DMS79 treated with DMSO at 0.1 percent for 48 hours (cell line): ENCODE data around the gene CDC123.
A peak's percentile ranks its signal among the peaks of the same experiment; 100 is the strongest.
"Not testable (repeated sequence)": the region's sequence is repeated elsewhere in the genome, so short reads cannot be mapped to it uniquely, and the experiment has no call there.

Source experiments
- DNase-seq: peaks from one replicate; lab custom pipeline; 2025; lab: John Stamatoyannopoulos, UW

CDC123 gene

DNA sequence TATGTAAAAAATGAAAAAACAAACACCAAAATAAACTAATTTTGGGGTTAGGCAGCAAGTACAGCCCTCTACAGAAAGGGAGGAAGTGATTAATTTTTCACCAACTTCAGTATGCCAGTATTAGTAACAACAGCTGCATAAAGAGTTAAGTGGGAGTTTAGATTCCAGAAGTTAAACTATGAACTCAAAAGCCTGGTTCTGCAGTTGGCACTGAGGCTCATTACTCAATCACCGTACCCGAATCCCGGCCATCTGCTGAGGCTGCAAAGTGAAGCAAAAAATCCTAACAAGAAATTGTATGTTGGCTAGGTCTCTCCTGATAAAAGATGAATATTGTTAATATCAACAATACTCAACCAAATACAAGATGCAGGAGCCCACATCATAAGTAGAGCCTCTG is 4.3 kb upstream of the CDC123 start:
- no peak for DNase-seq

DNA sequence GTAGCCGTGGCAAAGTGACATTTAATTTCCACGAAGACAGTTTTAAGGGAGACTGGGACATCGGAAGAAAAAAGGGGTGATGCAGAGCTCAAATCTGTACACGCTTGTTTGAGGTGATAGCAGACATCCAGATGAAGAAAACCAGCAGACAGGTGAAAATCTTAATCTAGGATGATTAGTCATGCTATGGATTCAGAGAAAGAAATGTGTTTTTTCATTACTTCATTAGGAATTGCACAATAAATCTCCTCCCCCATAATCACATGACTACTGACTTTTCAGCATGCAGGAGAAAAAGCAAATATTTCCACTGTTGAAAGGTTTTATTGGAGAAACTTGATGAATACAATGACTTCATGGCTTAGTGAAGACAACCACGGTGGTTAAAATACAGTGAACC is 2.8 kb upstream of the CDC123 start:
- DNase-seq, result no peak

DNA sequence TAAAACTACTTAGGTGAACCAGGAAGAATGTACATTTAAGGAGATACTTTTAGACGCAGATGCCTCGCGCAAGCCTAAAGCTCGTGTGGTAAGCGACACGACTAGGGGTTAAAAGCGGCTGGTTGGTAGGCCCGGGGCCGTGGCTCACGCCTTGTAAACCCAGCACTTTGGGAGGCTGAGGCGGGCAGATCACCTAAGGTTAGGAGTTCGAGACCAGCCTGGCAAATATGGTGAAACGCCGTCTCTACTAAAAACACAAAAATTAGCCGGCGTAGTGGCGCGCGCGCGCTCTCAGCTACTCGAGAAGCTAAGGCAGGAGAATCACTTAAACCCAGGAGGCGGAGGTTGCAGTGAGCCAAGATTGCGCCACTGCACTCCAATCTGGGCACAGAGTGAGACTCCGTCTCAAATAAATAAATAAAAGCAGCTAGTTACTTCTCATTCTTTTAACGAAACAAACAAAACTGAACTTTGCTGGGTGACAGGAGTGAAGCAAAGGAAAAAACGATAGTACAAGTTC is 1.2 kb upstream of the CDC123 start:
- no peak for DNase-seq

DNA sequence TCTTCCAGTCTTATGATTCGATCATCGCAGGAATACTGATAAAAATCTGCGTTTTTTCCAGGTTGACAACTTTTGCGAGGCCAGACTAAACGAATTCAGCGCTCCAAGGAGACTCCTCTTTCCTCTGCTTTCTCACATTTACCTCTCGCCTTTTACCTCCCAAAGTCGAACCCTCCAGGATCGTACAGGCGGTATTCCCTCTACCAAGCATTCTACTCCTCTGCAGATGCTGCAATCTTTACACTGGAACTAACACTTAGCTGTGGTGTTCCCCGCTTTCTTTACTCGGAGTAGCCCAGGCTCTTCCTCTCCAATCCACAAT is 746 bp upstream of the CDC123 start:
- no peak for DNase-seq

DNA sequence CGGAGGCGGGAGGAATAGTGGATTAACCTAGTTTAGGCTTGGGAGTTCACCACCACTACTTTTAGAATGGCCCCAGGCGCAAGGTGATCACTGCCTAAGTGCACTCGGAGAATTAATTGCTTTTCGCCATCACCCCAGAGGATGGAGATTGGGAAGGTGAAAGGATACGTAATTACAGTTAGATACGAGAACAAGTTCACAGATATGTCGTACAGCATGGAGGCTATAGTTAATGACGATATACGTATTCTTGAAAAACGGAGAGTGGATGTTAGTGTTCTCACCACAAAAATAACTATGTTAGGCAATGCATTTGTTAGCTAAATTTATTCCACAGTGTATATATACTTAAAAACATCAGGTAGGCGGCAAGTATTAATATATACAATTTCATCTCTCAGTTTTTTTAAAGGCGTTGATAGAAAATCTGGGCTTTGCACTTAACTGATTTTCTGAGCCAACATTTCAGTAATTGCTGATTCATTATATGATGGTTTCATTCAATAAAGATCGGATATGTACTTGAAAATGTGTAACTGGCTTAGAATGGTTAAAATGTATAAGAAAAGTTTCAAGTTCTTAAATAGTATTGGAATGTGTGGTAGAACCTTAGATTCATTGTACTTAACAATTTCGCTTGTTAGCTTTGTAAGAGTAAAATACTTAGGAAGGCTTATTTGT is 683 bp downstream of the CDC123 start:
- DNase-seq, result no peak

DNA sequence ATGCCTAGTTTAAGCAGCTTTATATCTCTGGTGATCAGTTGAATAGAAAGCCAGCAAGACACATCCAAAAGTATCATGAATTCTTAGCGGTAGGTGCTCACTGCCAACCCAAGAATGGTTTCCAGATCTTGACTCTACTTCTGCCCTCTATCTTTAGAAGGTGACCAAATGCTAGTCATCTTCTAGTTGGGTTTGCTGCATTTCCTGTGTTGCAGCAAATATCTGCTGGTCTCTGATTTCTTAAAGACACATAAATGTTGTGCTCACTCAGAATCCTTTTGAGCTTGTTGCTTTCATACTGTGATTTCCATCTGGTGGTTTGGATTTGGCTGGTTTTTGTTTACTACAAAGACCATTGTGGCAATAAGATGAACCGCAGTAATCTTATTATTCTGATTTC is 2.2 kb downstream of the CDC123 start:
- DNase-seq, result no peak

DNA sequence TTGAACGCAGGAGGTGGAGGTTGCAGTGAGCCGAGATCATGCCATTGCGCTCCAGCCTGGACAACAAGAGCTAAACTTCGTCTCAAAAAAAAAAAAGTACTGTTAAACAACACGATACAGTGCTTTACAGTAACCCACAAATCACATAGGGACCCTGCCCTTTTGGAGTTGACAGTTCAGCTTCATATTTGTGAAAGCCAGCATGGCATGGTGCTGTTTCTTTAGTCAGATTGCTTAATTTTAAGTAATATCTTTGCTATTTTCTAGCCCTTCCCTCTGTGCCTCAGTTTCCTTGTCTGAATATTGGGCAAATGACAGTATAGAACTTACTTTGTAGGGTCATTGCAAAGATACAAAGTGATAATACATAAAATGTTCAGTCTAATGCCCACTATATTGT is 4.9 kb downstream of the CDC123 start:
- DNase-seq, result no peak

DNA sequence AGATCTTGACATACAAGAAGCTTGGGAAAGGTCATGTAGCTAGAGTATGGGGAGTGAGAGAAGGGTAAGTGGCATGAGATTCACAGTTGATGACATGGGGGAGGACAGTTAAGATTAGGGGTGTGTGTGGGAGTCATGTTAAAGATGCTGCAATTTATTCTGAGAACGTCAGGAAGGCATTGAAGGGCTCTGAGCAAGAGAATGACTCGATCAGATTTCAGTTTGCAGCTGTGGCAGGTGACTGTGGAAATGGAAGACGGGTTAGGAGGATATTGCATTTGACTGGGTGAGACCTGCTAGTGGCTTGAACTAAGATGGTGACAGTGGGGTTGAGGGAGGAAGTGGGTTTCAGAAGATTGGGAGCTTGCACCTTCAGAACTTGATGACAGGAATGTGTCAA is 5.6 kb downstream of the CDC123 start:
- no peak for DNase-seq

DNA sequence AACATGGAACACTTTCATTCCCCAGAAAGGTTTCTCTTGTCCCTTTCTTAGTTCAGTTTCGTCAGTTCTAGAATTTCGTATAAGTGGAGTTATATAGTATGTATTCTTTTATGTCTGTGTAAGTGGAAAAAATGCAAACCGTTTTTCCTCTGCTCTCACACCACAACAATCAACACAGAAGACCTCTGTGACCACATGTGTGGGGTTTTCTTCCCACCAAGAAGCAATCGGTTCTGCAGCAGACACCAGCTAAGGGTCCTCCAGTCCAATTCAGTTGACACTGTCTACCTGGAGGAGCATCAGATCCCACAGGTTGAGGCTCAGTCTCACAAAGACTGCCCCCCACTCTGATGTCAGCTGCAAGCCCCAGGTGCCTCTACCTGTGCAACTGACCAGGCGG is 6.2 kb downstream of the CDC123 start:
- DNase-seq, result no peak

DNA sequence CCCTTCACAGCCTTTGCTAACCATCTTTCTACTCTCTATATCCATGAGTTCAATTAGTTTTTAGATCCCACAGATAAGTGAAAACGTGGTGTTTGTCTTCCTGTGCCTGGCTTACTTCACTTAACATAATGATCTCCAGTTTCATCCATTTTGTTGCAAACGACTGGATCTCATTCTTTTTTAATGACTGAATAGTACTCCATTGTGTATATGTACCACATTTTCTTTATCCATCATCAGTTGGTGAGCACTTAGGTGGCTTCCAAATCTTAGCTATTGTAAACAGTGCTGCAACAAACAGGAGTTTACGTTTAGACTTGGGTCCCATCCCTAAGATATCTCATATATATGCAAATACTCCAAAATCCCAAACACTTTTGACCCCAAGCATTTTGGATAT is 9.1 kb downstream of the CDC123 start:
- DNase-seq, result no peak

DNA sequence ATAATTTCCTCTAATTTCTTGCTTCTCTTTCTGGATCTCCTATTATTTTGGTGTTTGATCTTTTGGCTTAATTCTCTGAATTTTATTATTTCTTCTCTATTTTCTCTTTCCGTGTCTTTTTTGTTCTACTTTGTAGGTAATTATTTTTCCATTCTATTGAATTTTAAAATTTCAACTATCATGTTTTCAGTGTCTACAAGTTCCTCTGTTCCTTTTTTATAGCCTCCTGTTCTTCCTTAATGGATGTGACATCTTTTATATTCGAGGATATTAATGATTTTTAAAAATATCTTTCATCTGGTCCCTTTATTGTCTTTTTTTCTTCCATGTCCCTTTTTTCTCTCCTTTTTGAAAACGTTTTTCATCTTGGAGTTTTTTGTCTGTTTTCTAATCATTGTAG is 11.1 kb downstream of the CDC123 start:
- no peak for DNase-seq

DNA sequence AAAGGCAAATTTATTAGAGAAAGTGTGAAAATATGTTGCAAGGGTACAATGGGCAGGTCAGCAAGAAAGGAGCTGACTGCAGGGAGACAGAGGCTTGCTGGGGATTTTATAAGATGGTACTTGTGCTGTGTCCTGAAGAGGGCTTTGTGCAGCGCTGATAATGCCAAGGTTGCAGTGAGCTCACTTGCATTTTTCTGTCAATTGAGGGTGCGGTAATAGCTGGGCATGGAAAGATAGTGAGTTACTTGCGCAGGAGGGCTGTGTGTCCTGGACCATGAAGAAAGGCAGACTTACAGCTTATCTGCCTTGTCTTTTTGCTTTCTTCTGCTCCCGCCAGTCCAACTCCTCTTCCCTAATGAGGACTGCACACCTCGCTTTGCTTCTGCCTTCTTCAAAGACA is 12.5 kb downstream of the CDC123 start:
- no peak for DNase-seq

DNA sequence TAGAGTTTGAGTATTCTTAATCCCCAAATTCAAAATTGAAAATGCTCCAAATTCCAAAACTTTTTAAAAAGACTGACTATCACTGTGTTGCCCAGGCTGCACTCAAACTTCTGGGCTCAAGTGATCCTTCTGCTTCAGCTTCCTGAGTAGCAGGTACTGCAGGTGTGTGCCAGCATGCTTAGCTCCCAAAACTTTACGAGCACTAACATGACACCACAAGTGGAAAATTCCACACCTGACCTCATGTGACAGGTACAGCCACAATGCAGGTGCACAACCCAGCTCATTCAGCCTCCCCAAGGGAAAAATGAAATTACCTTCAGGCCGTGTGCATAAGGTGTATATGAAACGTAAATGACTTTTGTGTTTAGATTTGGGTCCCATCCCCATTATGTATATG is 16.5 kb downstream of the CDC123 start:
- DNase-seq, result no peak

DNA sequence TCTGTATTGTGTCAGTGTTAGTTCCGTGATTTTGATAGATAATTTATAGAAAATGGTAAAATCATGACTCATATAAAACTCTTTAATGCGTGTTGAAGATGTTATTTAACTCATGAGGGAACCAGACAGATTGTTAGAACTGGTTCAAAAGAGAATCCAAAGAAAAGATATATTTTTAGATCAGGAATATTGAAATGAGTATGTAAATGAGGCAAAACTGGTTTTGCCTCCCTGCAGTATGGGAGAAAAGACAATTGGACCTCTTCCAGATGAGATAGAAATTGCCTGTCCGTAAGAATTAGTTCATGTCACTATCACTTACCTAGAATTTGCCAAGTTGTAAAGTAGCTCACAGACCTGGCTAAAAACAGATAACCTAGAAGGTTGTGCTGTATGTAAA is 17.6 kb downstream of the CDC123 start:
- DNase-seq, result no peak

DNA sequence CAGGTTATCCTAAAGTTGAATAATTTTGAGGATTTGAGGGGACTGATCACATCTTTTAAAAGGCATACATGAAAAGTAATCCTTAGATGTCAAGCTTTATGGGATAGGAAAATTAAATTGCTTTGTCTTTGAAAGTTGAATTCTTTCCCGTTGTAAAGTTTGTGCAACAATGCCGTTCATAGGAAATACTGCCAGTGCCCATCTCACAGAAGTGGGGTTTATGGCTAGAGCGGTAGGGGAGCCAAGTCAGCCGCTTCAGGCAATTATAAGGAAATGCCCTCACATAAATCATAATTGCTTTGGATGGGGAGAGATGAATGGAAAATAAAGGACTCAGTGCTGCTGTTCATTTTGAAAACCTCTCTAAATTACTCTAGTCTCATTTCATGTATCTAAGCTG is 18.1 kb downstream of the CDC123 start:
- DNase-seq, result no peak

DNA sequence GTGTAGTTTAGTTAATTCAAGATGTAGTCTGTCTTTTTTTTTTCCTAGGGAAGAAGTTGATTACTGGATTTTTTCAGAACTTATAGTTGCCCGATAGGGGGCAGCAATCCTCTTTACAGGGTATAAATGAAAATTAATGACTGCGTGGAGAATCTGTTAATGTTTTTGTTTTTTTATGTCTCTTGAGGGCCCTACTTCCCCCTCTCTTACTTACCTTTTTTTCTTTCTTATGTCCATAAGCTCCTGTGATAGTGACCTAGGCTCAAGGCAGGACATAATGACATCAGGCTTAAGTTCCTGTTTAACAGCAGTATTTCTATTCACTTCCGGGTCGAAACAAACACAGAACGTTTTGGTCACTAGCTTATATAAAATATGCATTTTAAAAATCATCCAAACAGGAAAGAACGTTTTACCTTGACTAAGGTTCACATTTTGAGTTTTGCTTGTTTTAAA is 18.8 kb downstream of the CDC123 start:
- peak; percentile 12 for DNase-seq

DNA sequence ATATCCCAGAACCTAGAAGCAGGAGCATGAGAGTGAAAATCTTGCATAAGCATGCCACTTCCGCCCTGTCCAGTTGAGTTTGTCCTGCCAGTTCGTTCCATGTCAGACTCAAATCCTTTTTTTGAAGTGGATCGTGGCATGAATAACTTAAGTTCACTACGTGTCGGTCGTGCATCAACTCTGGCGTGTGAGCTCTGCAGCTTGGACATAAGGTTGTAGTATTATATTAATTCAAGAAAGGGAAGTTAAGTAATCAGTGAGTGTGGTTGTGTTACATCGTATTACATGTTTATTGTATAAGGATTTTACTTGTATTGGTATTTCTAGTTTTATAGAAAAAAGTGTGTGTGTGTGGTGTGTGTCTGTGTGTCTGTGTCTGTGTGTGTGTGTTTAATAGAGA is 23.0 kb downstream of the CDC123 start:
- no peak for DNase-seq

DNA sequence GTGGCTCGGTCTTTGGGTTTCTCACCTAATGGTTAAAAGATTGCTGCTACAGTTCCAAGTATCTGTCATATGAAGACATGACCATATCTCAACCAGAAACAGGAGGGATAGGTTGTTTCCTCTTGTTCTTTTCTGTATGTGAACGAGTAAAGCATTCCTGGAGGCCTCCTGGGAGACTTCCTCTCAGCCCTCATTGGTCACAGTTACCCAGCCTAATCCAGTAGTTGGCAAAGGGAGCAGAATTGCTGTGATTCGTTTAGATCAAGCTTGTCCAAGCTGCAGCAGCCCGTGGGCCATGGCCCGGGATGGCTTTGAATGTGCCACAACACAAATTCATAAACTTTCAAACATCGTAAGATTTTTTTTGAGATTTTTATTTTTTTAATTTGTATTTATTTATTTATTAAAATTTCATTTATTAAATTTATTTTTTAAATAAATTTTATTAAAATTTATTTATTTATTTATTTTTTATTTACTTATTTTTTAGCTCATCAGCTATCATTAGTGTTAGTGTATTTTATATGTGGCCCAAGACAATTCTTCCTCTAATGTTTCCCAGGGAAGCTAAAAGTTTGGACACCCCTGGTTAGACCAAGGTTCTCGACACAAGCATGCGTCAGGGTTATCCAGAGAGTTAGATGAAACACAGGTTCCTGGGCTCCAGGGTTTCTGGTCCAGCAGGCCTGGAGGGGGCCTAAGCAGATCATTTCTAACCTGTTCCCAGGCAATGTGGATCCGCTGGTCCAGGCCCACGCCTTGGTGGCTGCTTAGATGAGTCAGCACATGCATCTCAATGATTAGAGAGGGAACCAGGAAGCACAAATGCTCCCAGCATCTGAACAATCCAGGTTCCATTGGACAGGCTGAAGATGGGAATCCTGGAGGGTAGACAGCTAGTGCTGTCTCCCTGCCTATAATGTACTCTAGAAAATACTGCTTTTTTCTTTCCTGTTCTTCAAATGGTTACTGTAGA is 25.6 kb downstream of the CDC123 start:
- no peak for DNase-seq

DNA sequence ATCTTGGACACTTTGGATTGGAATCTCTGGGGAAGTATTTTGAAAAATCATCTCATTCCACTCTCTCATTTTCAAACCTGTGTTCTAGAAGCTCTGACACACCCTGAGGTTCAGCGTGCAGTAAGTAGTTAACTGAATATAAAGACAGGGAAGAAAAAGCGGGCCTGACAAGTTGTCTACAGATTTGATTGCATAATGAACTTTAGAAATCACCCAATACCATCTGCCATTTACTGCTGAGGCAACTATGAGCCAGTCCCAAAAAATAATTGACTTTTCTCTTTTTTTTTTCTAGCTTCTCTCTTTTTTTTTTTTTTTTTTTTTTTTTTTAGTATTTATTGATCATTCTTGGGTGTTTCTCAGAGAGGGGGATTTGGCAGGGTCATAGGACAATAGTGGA is 29.5 kb downstream of the CDC123 start:
- DNase-seq, result no peak

DNA sequence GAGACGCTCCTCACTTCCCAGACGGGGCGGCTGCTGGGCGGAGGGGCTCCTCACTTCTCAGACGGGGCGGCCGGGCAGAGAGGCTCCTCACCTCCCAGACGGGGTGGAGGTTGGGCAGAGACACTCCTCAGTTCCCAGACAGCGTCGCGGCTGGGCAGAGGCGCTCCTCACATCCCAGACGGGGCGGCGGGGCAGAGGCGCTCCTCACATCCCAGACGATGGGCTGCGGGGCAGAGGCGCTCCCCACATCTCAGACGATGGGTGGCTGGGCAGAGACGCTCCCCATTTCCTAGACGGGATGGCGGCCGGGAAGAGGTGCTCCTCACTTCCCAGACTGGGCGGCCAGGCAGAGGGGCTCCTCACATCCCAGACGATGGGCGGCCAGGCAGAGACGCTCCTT is 30.4 kb downstream of the CDC123 start:
- not testable (repeated sequence) for DNase-seq

DNA sequence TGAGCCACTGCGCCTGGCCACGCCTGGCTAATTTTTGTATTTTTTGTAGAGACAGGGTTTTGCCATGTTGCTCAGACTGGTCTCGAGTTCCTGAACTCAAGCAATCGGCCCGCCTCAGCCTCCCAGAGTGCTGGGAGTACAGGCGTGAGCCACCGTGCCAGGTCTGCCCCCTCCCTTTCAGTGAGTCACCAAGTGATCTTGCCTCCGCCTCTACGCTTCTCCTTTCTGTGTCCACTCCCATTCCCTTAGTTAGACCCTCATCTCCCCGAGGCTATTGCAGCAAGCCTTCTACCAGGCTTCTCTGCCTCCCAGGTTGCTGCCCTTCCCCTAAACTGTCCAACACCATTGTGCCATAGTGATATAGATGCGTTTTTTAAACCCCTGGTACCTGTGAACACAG is 32.9 kb downstream of the CDC123 start:
- no peak for DNase-seq

DNA sequence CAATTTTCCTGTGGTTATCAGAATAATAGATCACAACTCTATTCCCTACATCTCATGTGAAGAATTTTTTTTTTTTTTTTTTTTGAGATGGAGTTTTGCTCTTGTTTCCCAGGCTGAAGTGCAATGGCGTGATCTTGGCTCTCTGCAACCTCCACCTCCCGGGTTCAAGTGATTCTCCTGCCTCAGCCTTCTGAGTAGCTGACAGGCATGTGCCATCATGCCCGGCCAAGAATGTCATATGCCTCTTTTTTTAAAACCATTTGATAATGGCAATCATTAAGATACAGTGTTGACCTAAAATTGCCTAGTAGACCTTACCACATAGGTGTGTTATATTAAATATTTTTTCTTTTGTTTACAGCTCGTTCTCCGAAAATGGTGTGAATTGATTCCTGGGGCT is 38.7 kb downstream of the CDC123 start:
- not testable (repeated sequence) for DNase-seq

DNA sequence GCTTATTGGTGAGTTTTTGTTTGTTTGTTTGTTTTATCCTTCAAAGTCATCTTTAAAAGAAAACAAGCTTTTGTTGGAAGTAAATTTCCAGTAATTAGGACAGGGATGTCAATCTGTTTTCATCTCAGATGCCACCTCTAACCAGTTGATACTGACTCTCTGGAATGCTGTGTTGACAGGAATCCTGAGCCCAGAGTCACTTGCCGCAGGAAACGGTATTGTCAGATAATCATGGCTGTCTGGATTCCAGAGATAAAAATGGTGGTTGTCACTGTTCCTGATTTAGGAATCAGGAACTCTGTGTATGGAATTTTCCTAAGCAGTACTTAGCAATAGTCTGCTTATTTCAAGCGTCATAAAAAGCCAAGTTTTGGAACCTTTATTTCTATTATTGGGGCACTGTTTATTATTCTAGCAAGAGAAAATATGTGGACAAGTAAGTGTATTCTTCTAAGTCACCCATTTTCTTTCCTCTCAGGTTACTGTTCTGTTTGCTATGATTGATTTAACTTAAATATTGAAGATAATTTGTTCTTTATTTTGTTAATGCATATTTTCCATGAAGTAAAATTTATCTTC is 39.2 kb downstream of the CDC123 start:
- DNase-seq, result no peak
